CD4-positive, alpha-beta T cell (primary cell): ENCODE data around the gene CEP85L. TPM values are rescaled to one million over a fixed set of nuclear protein-coding genes. Genes with fewer than 3 reads are reported as not detected.

Experiments
- ATAC-seq: fragments of 200-7000 bp; cut with Tn5 transposase; one replicate; pipeline ENCODE4 v1.10.0; 2022; ENCODE audit warnings: mild to moderate bottlenecking; ENCODE audit not compliant: poor library complexity
- CTCF ChIA-PET: fragments of 350-600 bp; sonication (Branson Sonifier 250); formaldehyde crosslinking; loops from one replicate; lab custom pipeline; 2021; ENCODE audit warnings: antibody characterized with exemption, inconsistent platforms; lab: Charles Lee
- POLR2A ChIA-PET: fragments of 350-600 bp; sonication (Branson Sonifier 250); formaldehyde crosslinking; loops from one replicate; lab custom pipeline; 2021; ENCODE audit warnings: antibody characterized with exemption, inconsistent platforms; lab: Charles Lee
- DNase-seq, 14 experiments: peaks; one replicate each; pipeline ENCODE4 v3.0.0-alpha.2; 2013 to 2020; ENCODE audit warnings: mixed read lengths in 2 of 14
- H3K27ac ChIP-seq, 2 donors: one replicate each; pipeline versions ENCODE4 v1.5.1 to v1.7.0; 2013; ENCODE audit warnings: low read length in 2 of 2, low read depth in 1 of 2, mild to moderate bottlenecking in 1 of 2
- H3K27me3 ChIP-seq, 2 experiments: 1 replicate in 1 of 2; 2 replicates in 1 of 2; pipeline versions ENCODE4 v1.6.1 to v1.7.0; 2013; ENCODE audit warnings: low read length in 2 of 2, control low read depth in 1 of 2, mild to moderate bottlenecking in 1 of 2, moderate library complexity in 1 of 2; ENCODE audit not compliant: insufficient read depth in 2 of 2, control insufficient read depth in 1 of 2
- H3K36me3 ChIP-seq: one replicate; pipeline ENCODE4 v1.6.1; 2013; ENCODE audit warnings: low read length, control low read depth; ENCODE audit not compliant: insufficient read depth
- H3K4me1 ChIP-seq: one replicate; pipeline ENCODE4 v1.6.1; 2013; ENCODE audit warnings: low read length, control low read depth; ENCODE audit not compliant: insufficient read depth
- H3K4me3 ChIP-seq: one replicate; pipeline ENCODE4 v1.5.1; 2013; ENCODE audit warnings: mild to moderate bottlenecking, low read length, moderate library complexity
- H3K9me3 ChIP-seq, 2 experiments: 1 replicate in 1 of 2; 2 replicates in 1 of 2; pipeline versions ENCODE4 v1.6.1 to v1.7.0; 2013; ENCODE audit warnings: low read length in 2 of 2, mild to moderate bottlenecking in 2 of 2, control low read depth in 1 of 2, moderate library complexity in 1 of 2; ENCODE audit not compliant: control insufficient read depth in 1 of 2, insufficient read depth in 1 of 2
- H3K27ac Mint-ChIP-seq: one replicate; pipeline ENCODE4 v1.8.0; 2020; ENCODE audit warnings: mixed read lengths
- H3K27me3 Mint-ChIP-seq: one replicate; pipeline ENCODE4 v1.8.0; 2021; ENCODE audit warnings: mixed read lengths
- H3K36me3 Mint-ChIP-seq: one replicate; pipeline ENCODE4 v1.8.0; 2021; ENCODE audit warnings: low read depth, mixed read lengths
- H3K4me1 Mint-ChIP-seq: one replicate; pipeline ENCODE4 v1.8.0; 2021; ENCODE audit warnings: low read depth, mixed read lengths
- H3K4me3 Mint-ChIP-seq: one replicate; pipeline ENCODE4 v1.8.0; 2020; ENCODE audit warnings: mild to moderate bottlenecking, mixed read lengths
- H3K9me3 Mint-ChIP-seq: one replicate; pipeline ENCODE4 v1.8.0; 2020; ENCODE audit warnings: mixed read lengths
- CTCF ChIP-seq: fragments of 200-600 bp; IDR thresholded peaks from one replicate; pipeline ENCODE4 v1.8.0; 2022; ENCODE audit warnings: antibody characterized with exemption, mild to moderate bottlenecking
- intact Hi-C, 2 experiments: fragments of 100-400 bp; cut with DNase I in 1 of 2; cut with micrococcal nuclease in 1 of 2; formaldehyde crosslinking; loops; one replicate each; pipeline versions ENCODE4 v1.15.1 to v1.9.0; 2023 to 2025; cut with DNase I, micrococcal nuclease
- total RNA-seq, 174 experiments: library from RNA in 2 of 174; stranded (reverse) in 2 of 174; gene quantifications; one replicate each; pipeline ENCODE4 v1.2.3 and lab custom pipeline; 2021 to 2026

Gene CEP85L
- total RNA-seq, 2 experiments from 2014 or later, result 76.2 to 80.7 TPM

- H3K9me3 Mint-ChIP-seq, result peaks cover 2% of the 10 kb centered on the region
- DNase-seq (no peak), ATAC-seq (no peak)
- ChIA-PET POLR2A (no interaction called here), CTCF (no interaction called here)
- peaks cover 96% of the 10 kb centered on the region for H3K36me3 Mint-ChIP-seq
- Histone ChIP-seq H3K4me1 (peaks cover 4% of the 10 kb centered on the region), H3K9me3 (peaks cover 10 to 12% of the 10 kb centered on the region in 2 experiments), H3K36me3 (peaks cover 14% of the 10 kb centered on the region), H3K27ac (no peak overlapping the region), H3K27me3 (no peaks in the 10 kb centered on the region), H3K4me3 (no peak overlapping the region)
- H3K27me3 Mint-ChIP-seq, result no peaks in the 10 kb centered on the region
- peak overlapping the region; percentile 58 for H3K27ac Mint-ChIP-seq
- no peak overlapping the region for H3K4me3 Mint-ChIP-seq
- H3K4me1 Mint-ChIP-seq, result peaks cover 50% of the 10 kb centered on the region
- no peak for TF ChIP-seq CTCF
- intact Hi-C loops, result no loop called here
These were observed 66.5 kb downstream of the CEP85L start for GRCh38 chr6:118584911-118585310.

GRCh38 chr6:118581489-118581959 lies 69.9 kb downstream of the CEP85L start:
- H3K27ac Mint-ChIP-seq, result peak overlapping the region; percentile 28
- peaks cover 97% of the 10 kb centered on the region for H3K36me3 Mint-ChIP-seq

GRCh38 chr6:118580585-118581419 lies 70.6 kb downstream of the CEP85L start:
- peaks cover 9% of the 10 kb centered on the region for H3K4me1 Mint-ChIP-seq
- no peak overlapping the region for H3K4me3 Mint-ChIP-seq
- H3K27ac ChIP-seq, result peak overlapping the region in 1 of 2 donors; percentile 20
- intact Hi-C loops, result no loop called here
- no peaks in the 10 kb centered on the region for H3K4me1 ChIP-seq
- peak; percentile 58 for ATAC-seq
- peaks cover 34% of the 10 kb centered on the region for H3K36me3 ChIP-seq
- no peaks in the 10 kb centered on the region for H3K27me3 ChIP-seq
- DNase-seq, result peak in 5 of 14 experiments; percentile 7 to 75 (median 59)
- ChIA-PET POLR2A (no interaction called here), CTCF (interaction anchor here (0.7 to 1.4 kb wide), 4 partner anchors 16 to 220 kb away, joined by 3 to 4 read pairs (median 4); no protein-coding TSS in a partner anchor)
- peaks cover 22 to 48% of the 10 kb centered on the region in 2 experiments for H3K9me3 ChIP-seq
- H3K9me3 Mint-ChIP-seq, result peaks cover 2% of the 10 kb centered on the region
- H3K27ac Mint-ChIP-seq, result peak overlapping the region; percentile 48
- peaks cover 97% of the 10 kb centered on the region for H3K36me3 Mint-ChIP-seq
- peak; percentile 46 for TF ChIP-seq CTCF
- no peaks in the 10 kb centered on the region for H3K27me3 Mint-ChIP-seq
- H3K4me3 ChIP-seq, result no peak overlapping the region

More at GRCh38 chr6:118581489-118581959, 69.9 kb downstream of the CEP85L start:
- ATAC-seq (no peak), DNase-seq (peak in 2 of 14 experiments; percentile 34 to 49)
- Histone ChIP-seq H3K27me3 (no peaks in the 10 kb centered on the region), H3K36me3 (peaks cover 27% of the 10 kb centered on the region), H3K4me3 (no peak overlapping the region), H3K4me1 (no peaks in the 10 kb centered on the region), H3K9me3 (peaks cover 22 to 41% of the 10 kb centered on the region in 2 experiments), H3K27ac (no peak overlapping the region)
- Mint-ChIP-seq H3K9me3 (peaks cover 2% of the 10 kb centered on the region), H3K4me3 (no peak overlapping the region), H3K27me3 (no peaks in the 10 kb centered on the region), H3K4me1 (peaks cover 16% of the 10 kb centered on the region)
- intact Hi-C loops, result no loop called here
- no peak for TF ChIP-seq CTCF
- POLR2A ChIA-PET, result no interaction called here
- CTCF ChIA-PET, result interaction anchor here (0.7 to 1.2 kb wide), 2 partner anchors 16 to 36 kb away, joined by 3 to 4 read pairs; no protein-coding TSS in a partner anchor
